HG03060 (cell line): ENCODE results near the gene MRPL48.

Source experiments
- ATAC-seq: cut with Tn5 transposase; IDR thresholded peaks from one replicate; pipeline ENCODE4 v1.9.1; 2021; ENCODE audit warnings: low read depth, moderate number of reproducible peaks; ENCODE audit not compliant: unreplicated experiment

The MRPL48 gene

DNA sequence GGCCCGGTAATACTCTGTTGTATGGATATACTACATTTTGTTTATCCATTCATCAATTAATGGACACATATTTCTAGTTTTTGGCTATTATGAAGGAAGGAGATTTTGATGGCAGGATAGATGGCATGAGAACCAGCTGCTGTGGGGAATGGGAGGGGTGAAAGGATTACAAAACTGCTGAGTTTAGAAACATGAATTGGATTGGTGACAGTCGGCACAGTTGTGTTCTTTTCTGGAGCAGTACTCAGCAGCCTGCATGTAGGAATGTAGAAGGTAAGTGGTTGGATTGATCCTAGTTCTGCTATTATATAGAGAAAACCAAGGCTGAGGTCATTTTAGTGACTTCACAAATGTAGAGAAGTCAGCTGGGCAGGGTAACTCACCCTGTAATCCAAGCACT is 96.2 kb downstream of the MRPL48 start:
- ATAC-seq, result no peak

DNA sequence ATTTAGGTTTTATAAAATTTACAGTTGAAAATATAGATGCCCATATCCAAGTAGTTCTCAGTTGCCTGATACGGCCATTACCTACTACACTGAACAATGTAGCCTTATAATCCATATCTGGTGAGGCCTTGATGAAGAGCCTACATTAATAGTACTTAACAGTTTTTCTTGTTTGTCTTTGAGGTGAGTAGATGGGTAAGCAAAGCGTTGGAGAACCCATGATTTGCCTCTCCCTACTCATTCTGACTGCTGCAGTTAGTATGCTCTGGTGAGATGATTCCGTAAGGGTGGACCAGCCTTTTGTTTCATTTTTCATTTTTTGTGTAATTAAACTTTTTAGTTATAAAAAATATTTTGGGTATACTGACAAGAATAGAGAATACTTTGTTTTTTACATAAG is 100.6 kb downstream of the MRPL48 start:
- ATAC-seq, result no peak

DNA sequence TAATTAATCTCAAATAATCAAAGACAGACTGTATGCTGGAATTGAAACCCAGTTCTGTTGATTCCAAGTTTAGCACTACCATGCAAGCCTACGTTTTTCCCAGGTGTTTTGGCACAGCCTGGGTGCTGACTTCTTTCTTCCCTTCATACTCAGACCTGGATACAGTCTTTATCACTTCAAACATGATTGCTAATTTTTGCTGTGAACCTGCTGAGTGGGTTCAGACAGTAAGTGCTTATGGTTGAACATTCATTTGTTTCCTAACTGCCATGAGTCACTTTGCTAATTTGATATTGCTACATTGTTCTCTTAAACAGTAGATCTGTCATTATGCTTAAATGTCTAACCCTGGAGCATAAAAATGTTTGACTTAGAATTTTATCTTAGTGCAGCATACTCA is 101.3 kb downstream of the MRPL48 start:
- no peak for ATAC-seq

DNA sequence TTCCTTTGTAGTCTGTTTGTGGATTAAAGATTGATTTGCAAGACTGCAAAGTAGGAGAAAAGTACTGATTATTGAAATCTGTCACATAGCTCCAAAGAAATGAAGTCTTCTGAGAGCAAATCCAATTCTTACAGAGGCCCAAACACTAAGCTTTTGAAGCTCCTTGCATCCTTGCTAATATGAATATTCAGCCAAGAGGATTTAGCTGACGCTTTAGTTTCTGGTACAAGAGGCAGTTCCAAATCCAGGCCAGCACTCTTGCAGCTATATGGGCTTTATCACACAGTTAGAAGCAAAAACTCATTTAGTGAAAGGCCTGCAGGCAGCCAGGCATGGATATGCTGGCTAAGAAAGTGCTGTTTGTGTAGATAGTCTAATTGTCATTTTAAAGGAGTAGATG is 101.9 kb downstream of the MRPL48 start:
- ATAC-seq, result no peak

GRCh38 chr11:73893041-73893440 is 105.4 kb downstream of the MRPL48 start:
- no peak for ATAC-seq

DNA sequence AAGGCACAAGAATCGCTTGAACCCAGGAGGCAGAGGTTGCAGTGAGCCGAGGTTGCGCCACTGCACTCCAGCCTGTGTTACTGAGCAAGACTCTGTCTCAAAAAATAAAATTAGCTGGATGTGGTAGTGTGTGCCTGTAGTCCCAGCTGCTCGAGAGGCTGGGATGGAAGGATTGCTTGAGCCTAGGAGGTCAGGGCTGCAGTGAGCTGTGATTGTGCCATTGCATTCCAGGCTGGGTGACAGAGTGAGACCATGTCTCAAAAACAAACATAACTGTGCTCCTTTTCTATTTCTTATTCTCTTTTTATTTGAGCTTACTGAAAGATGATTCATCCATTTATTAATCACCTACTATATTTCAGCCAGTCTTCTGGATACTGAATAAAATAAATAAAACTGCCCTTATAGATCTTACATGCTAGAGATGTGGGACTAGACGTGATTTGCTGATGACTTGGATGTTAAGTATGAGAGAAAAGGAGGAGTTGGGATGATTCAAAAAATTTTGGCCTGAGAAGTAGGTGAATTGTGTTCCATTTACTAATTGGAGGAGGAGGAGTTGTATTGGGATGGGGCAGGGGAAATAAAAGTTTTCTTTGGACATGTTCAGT is 107.2 kb downstream of the MRPL48 start:
- ATAC-seq, result no peak

GRCh38 chr11:73902303-73902702 is 114.6 kb downstream of the MRPL48 start:
- ATAC-seq, result no peak

DNA sequence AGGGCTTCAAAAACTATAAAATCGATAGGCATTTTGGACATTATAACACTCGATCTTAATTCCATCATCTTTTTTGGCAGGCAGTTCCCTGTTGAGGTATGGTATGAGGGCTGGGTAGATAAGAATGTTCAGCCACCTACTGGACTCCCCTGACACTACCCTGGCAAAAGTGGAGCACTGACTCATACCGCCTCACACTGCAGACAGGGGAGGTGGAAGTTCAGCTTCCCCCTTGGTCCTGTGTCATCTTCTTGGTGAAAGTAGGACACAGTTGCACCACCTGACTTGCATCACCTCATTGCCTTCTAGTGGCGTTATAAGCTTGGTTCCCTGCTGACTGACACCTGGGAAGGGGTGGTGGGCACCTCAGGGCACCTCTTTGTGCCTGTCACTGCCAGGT is 119.5 kb downstream of the MRPL48 start:
- ATAC-seq, result no peak

- no peak for ATAC-seq
Observed at GRCh38 chr11:73912026-73912425, 124.4 kb downstream of the MRPL48 start.

- no peak for ATAC-seq
Observed at GRCh38 chr11:73913472-73913871, 125.8 kb downstream of the MRPL48 start.

DNA sequence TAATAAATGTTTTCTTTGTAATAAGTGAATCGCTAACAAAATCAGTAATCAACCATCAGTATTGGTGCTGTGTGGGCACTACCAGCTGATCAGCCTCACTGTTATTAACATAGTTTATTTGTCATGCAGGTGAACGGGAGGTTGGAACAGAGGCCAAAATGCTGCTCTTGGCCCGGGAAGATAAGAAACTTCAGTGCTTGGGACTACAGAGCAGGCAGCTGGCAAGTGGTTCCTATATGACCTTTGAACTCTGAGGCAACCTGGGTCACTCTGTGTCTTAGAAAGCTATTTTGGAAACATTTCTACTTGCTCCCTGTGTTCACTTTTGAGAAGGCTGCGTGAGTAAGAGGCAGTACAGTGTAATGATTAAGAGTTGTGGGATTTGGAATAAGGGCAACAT is 126.6 kb downstream of the MRPL48 start:
- ATAC-seq, result no peak
